ENCODE results near the gene MTMR6. TPM values are rescaled to one million over a fixed set of nuclear protein-coding genes. Genes with fewer than 3 reads are reported as not detected.

Gene MTMR6
- total RNA-seq, 4 donors from 2014 or later = 25.1 to 34.1 (median 28.5) TPM

DNA sequence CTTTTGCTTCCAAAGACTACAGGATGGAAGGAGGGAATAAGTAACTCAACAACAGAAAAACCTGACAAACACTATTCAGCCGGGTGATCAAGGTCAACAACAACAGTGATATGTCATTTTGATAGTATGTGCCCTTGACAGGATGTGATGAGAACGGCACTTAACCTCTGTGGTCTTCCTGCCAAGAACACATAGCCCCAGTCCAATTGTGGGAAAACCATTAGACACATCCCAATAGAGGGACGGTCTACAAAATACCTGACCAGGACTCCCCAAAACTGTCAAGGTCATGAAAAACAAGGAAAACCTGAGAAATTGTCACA is 72.1 kb downstream of the MTMR6 start:
- intact Hi-C loops (cut with DNase I) = no loop called here
- TF ChIP-seq POLR2A (IDR thresholded peaks at IDR 0.05) (no peak), CTCF (IDR thresholded peaks at IDR 0.05) (no peak)
- 70 to 73% methylated on average over 3 of the region's 3 CpGs for WGBS, 2 donors
- H3K36me3 ChIP-seq = no peaks in the 10 kb centered on the region
- no peaks in the 10 kb centered on the region for H3K27me3 ChIP-seq
- no peak overlapping the region for H3K4me3 ChIP-seq (replicated peaks in 1 of 3)
- H3K4me1 ChIP-seq = no peaks in the 10 kb centered on the region
- H3K9me3 ChIP-seq = no peaks in the 10 kb centered on the region
- no peak overlapping the region for H3K27ac ChIP-seq
- DNase-seq = no peak

GRCh38 chr13:25214491-25215252 is 72.6 kb downstream of the MTMR6 start:
- no peaks in the 10 kb centered on the region for H3K9me3 ChIP-seq
- no peak for TF ChIP-seq POLR2A (IDR thresholded peaks at IDR 0.05)
- TF ChIP-seq CTCF (IDR thresholded peaks at IDR 0.05) = no peak
- no peaks in the 10 kb centered on the region for H3K4me1 ChIP-seq
- H3K4me3 ChIP-seq (replicated peaks in 1 of 3) = no peak overlapping the region
- no peak overlapping the region for H3K27ac ChIP-seq
- no peaks in the 10 kb centered on the region for H3K36me3 ChIP-seq
- 53 to 61% methylated on average over 6 of the region's 6 CpGs for WGBS, 2 donors
- intact Hi-C loops (cut with DNase I) = no loop called here
- no peak for DNase-seq
- no peaks in the 10 kb centered on the region for H3K27me3 ChIP-seq

DNA sequence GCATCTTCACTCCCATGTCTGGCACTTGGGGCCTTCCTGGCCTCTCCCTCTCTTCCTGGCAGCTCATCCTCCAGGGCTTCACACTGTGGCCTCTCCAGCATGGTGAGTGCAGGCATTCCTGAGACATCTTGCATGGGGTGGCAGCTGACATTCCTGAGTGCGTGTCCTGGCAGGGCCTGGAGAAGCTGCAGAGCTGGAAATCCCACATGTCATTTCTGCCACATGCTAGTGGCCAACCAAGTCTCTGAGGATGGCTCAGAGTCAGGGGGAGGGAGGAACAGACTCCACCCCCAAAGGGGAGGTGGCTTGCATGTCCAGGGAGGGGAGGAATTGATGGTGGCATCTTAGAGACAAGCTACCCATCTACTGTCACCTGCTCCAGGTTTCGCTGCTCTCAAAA is 73.6 kb downstream of the MTMR6 start:
- intact Hi-C loops (cut with DNase I) = no loop called here
- WGBS, 2 donors = 86 to 100% methylated on average over 1 to 2 of the region's 2 CpGs
- Histone ChIP-seq H3K4me1 (no peaks in the 10 kb centered on the region), H3K9me3 (no peaks in the 10 kb centered on the region), H3K27me3 (no peaks in the 10 kb centered on the region), H3K4me3 (replicated peaks in 1 of 3) (no peak overlapping the region), H3K27ac (no peak overlapping the region), H3K36me3 (no peaks in the 10 kb centered on the region)
- DNase-seq = no peak
- TF ChIP-seq POLR2A (IDR thresholded peaks at IDR 0.05) = no peak
- no peak for TF ChIP-seq CTCF (IDR thresholded peaks at IDR 0.05)

- no peak for TF ChIP-seq CTCF (IDR thresholded peaks at IDR 0.05)
- TF ChIP-seq POLR2A (IDR thresholded peaks at IDR 0.05) = no peak
- Histone ChIP-seq H3K4me1 (no peaks in the 10 kb centered on the region), H3K9me3 (no peaks in the 10 kb centered on the region), H3K4me3 (replicated peaks in 1 of 3) (no peak overlapping the region), H3K27me3 (no peaks in the 10 kb centered on the region), H3K27ac (no peak overlapping the region), H3K36me3 (no peaks in the 10 kb centered on the region)
- no peak for DNase-seq
- 62 to 74% methylated on average over 13 of the region's 13 CpGs for WGBS, 2 donors
- intact Hi-C loops (cut with DNase I) = no loop called here
Observed at GRCh38 chr13:25210842-25211569, 76.3 kb downstream of the MTMR6 start.

DNA sequence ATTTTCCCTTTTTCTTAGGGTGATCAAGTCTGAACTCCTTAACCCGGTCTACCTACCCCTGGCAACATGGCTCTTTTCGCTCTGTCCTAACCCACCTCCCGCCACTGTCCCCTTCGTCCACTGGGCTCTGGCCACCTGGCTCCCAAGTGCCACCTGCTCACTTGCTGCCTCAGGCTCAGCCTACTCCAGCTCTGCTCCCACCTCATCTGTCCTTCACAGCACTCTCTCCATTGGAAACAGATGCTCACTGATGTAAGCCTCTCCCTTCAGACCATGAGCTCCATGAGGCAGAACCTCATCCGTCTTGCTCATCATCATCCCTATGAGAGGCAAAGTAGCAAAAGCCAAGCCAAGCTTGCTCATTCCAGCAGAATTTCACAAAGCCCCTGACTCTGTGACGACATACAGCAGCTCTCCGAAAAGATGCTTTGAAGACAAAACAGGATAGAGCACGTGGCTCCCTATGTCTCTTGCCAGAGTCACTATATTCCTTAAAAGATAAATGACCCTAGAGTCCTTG is 79.9 kb downstream of the MTMR6 start:
- 83 to 89% methylated on average over 8 of the region's 8 CpGs for WGBS, 2 donors
- DNase-seq = no peak
- intact Hi-C loops (cut with DNase I) = no loop called here
- Histone ChIP-seq H3K27me3 (no peaks in the 10 kb centered on the region), H3K4me3 (replicated peaks in 1 of 3) (no peak overlapping the region), H3K27ac (no peak overlapping the region), H3K9me3 (no peaks in the 10 kb centered on the region), H3K4me1 (peaks cover 3 to 6% of the 10 kb centered on the region in 2 donors), H3K36me3 (no peaks in the 10 kb centered on the region)
- no peak for TF ChIP-seq CTCF (IDR thresholded peaks at IDR 0.05)
- no peak for TF ChIP-seq POLR2A (IDR thresholded peaks at IDR 0.05)

Data from thyroid gland (tissue), 4 donors.